K562 (cell line): ENCODE measurements around the gene PAX5. TPM values are rescaled to one million over a fixed set of nuclear protein-coding genes. Genes with fewer than 3 reads are reported as not detected.

ENCODE experiments used
- ATAC-seq: fragments of 200-7000 bp; cut with Tn5 transposase; 3 replicates; pipeline ENCODE4 v1.9.1; 2020; ENCODE audit warnings: moderate library complexity
- BruUV-seq: library from RNA; stranded (reverse); fragments of 400-500 nt; replicated peaks from 2 replicates; lab custom pipeline; 2021; lab: Mats Ljungman, UMichigan
- CTCF ChIA-PET: fragments of 300-600 bp; formaldehyde crosslinking; extraction: SDS; loops from one replicate; lab custom pipeline; 2021; ENCODE audit warnings: low intra/inter-chr PET ratio; lab: Yijun Ruan, JAX
- POLR2A ChIA-PET: fragments of 300-600, 350-650 bp; sonication (Branson Sonifier 250); formaldehyde crosslinking; extraction: SDS; loops from one replicate; lab custom pipeline; 2021; ENCODE audit warnings: antibody characterized with exemption, inconsistent platforms; lab: Yijun Ruan, JAX
- DNase-seq, 4 experiments: peaks; one replicate each; pipeline versions ENCODE4 v3.0.0 to v3.0.0-alpha.2; 2011 to 2018; ENCODE audit warnings: low spot score in 3 of 4, mixed read lengths in 3 of 4; ENCODE audit errors: extremely low read depth in 1 of 4
- FAIRE-seq: peaks from 2 replicates; lab custom pipeline; 2011; peaks lifted over from hg19 to GRCh38; lab: Jason Lieb, UNC
- H2AFZ ChIP-seq: 2 replicates; pipeline ENCODE4 v1.6.0; 2011; ENCODE audit warnings: low read depth, low read length, control low read depth, inconsistent platforms
- H3K27ac ChIP-seq: fragments of 200-600 bp; 3 replicates; pipeline ENCODE4 v1.8.0; 2011; ENCODE audit warnings: low read depth, mild to moderate bottlenecking, control low read depth, inconsistent platforms, low read length, moderate library complexity, mixed read lengths; ENCODE audit errors: extremely low read depth
- H3K27me3 ChIP-seq, 2 experiments: fragments of 300-600 bp in 1 of 2; 2 replicates in 1 of 2; 3 replicates in 1 of 2; pipeline versions ENCODE4 v1.6.0 to v1.8.0; 2011; ENCODE audit warnings: inconsistent platforms in 2 of 2, low read length in 2 of 2, mild to moderate bottlenecking in 1 of 2, mixed read lengths in 1 of 2, moderate library complexity in 1 of 2; ENCODE audit not compliant: control insufficient read depth in 2 of 2, insufficient read depth in 2 of 2
- H3K36me3 ChIP-seq: fragments of 300-600 bp; 3 replicates; pipeline ENCODE4 v1.8.0; 2011; ENCODE audit warnings: mild to moderate bottlenecking, low read length, inconsistent platforms; ENCODE audit not compliant: control insufficient read depth, insufficient read depth
- H3K4me1 ChIP-seq, 2 experiments: fragments of 200-600 bp in 1 of 2; replicated peaks in 1 of 2; 2 replicates in 1 of 2; 3 replicates in 1 of 2; pipeline versions ENCODE4 v1.5.1 to v1.8.0; 2011; ENCODE audit warnings: inconsistent platforms in 2 of 2, low read length in 2 of 2, mild to moderate bottlenecking in 1 of 2, mixed read lengths in 1 of 2, moderate library complexity in 1 of 2; ENCODE audit not compliant: control insufficient read depth in 2 of 2, insufficient read depth in 2 of 2
- H3K4me2 ChIP-seq: 2 replicates; pipeline ENCODE4 v1.6.1; 2011; ENCODE audit warnings: low read length, control low read depth, inconsistent platforms, mixed read lengths; ENCODE audit not compliant: insufficient read depth
- H3K4me3 ChIP-seq: fragments of 200-600 bp; sonication (generic), shearing (Covaris generic); 2 replicates; pipeline ENCODE4 v1.5.1; 2016; ENCODE audit warnings: control low read depth, inconsistent platforms
- H3K79me2 ChIP-seq: fragments of 200-600 bp; 3 replicates; pipeline ENCODE4 v1.8.0; 2011; ENCODE audit warnings: low read length, inconsistent platforms; ENCODE audit not compliant: control insufficient read depth, insufficient read depth
- H3K9ac ChIP-seq, 2 experiments: 2 replicates each; pipeline versions ENCODE4 v1.6.0 to v1.6.1; 2011; ENCODE audit warnings: low read depth in 2 of 2, low read length in 2 of 2, control low read depth in 1 of 2, inconsistent platforms in 1 of 2, mild to moderate bottlenecking in 1 of 2, mixed read lengths in 1 of 2; ENCODE audit not compliant: insufficient read depth in 1 of 2
- H3K9me1 ChIP-seq: one replicate; pipeline ENCODE4 v1.6.0; 2011; ENCODE audit warnings: inconsistent platforms, mild to moderate bottlenecking, low read length, moderate library complexity; ENCODE audit not compliant: control insufficient read depth, insufficient read depth
- H3K9me3 ChIP-seq: replicated peaks from 2 replicates; pipeline ENCODE4 v1.5.1; 2011; ENCODE audit warnings: low read depth, low read length, inconsistent platforms; ENCODE audit not compliant: control insufficient read depth, insufficient read depth
- H4K20me1 ChIP-seq: replicated peaks from 2 replicates; pipeline ENCODE4 v1.6.1; 2011; ENCODE audit warnings: low read length, inconsistent platforms, mixed read lengths; ENCODE audit not compliant: control insufficient read depth, insufficient read depth
- FOSL1 ChIP-seq: fragments of 200-800 bp; sonication (Bioruptor generic); conservative IDR thresholded peaks from 2 replicates; pipeline ENCODE4 v1.6.1; 2016; ENCODE audit warnings: missing genetic modification characterization, missing compliant biosample characterization
- FOXK2 ChIP-seq, 2 experiments: fragments of 450-650 bp; IDR thresholded peaks in 1 of 2; conservative IDR thresholded peaks in 1 of 2; 2 replicates each; pipeline ENCODE4 v1.6.1; 2016; ENCODE audit warnings: low read depth in 2 of 2, mild to moderate bottlenecking in 1 of 2
- HEY1 ChIP-seq: fragments of 250-450 bp; sonication (Bioruptor Pico); IDR thresholded peaks from 2 replicates; pipeline ENCODE4 v1.5.0; 2020; ENCODE audit warnings: mild to moderate bottlenecking, moderate library complexity, borderline replicate concordance
- HMG20A ChIP-seq: fragments of 450-650 bp; formaldehyde crosslinking; conservative IDR thresholded peaks from 2 replicates; pipeline ENCODE4 v1.4.0; 2020; ENCODE audit warnings: mild to moderate bottlenecking, mixed read lengths
- MYC ChIP-seq, 2 experiments: fragments of 250-450 bp in 1 of 2; sonication (Bioruptor Pico) in 1 of 2; IDR thresholded peaks; 2 replicates each; pipeline versions ENCODE4 v1.5.1 to v1.6.1; 2012 to 2021; ENCODE audit warnings: low read depth in 2 of 2, borderline replicate concordance in 1 of 2, improper control_type of control experiment in 1 of 2, low read length in 1 of 2, mild to moderate bottlenecking in 1 of 2, moderate library complexity in 1 of 2
- NCOA1 ChIP-seq: fragments of 450-650 bp; IDR thresholded peaks from 2 replicates; pipeline ENCODE4 v1.6.1; 2016; ENCODE audit warnings: low read depth
- NFATC3 ChIP-seq: fragments of 450-650 bp; IDR thresholded peaks from 2 replicates; pipeline ENCODE4 v1.6.1; 2017; ENCODE audit warnings: mild to moderate bottlenecking
- NFIX ChIP-seq: fragments of 250-450 bp; sonication (Bioruptor Pico); IDR thresholded peaks from 2 replicates; pipeline ENCODE4 v1.4.0; 2020; ENCODE audit warnings: low read depth, mild to moderate bottlenecking, moderate library complexity
- POLR2H ChIP-seq: IDR thresholded peaks from 2 replicates; pipeline ENCODE4 v1.6.1; 2016; ENCODE audit warnings: missing genetic modification characterization, low read depth, mild to moderate bottlenecking, control low read depth, missing compliant biosample characterization, moderate library complexity
- PPARD ChIP-seq: fragments of 250-450 bp; sonication (Bioruptor Pico); IDR thresholded peaks from 2 replicates; pipeline ENCODE4 v1.8.0; 2022; ENCODE audit warnings: inconsistent platforms, mild to moderate bottlenecking, moderate library complexity
- RFX1 ChIP-seq: fragments of 450-650 bp; IDR thresholded peaks from 2 replicates; pipeline ENCODE4 v1.6.1; 2016; ENCODE audit warnings: mild to moderate bottlenecking, moderate library complexity
- SMARCA4 ChIP-seq: fragments of 450-650 bp; IDR thresholded peaks from 2 replicates; pipeline ENCODE4 v1.6.1; 2016
- SMARCC2 ChIP-seq: fragments of 450-650 bp; IDR thresholded peaks from 2 replicates; pipeline ENCODE4 v1.6.1; 2017; ENCODE audit warnings: antibody characterized with exemption, moderate library complexity, mild to moderate bottlenecking, low read depth
- TRIM25 ChIP-seq: fragments of 450-650 bp; IDR thresholded peaks from 2 replicates; pipeline ENCODE4 v1.7.0; 2016; ENCODE audit warnings: borderline replicate concordance
- ZNF165 ChIP-seq: fragments of 250-450 bp; sonication (Bioruptor Pico); IDR thresholded peaks from 2 replicates; pipeline ENCODE4 v1.4.0; 2020; ENCODE audit warnings: borderline replicate concordance
- ZNF444 ChIP-seq: fragments of 250-450 bp; sonication (Bioruptor Pico); IDR thresholded peaks from 2 replicates; pipeline ENCODE4 v1.4.0; 2020; ENCODE audit warnings: mild to moderate bottlenecking, moderate library complexity
- ZNF778 ChIP-seq: fragments of 450-650 bp; formaldehyde crosslinking; IDR thresholded peaks from 2 replicates; pipeline ENCODE4 v1.4.0; 2020; ENCODE audit warnings: mild to moderate bottlenecking, moderate library complexity
- WGBS: fragments of 100-300 bp; shearing (Covaris generic); methylation state at CpG from one replicate; pipeline ENCODE4 v1.1.6; 2016; ENCODE audit warnings: low coverage, mixed read lengths; ENCODE audit not compliant: insufficient coverage; ENCODE audit errors: missing lambda C conversion rate; 5-methylcytosine and 5-hydroxymethylcytosine counted together
- in situ Hi-C: fragments of 300-500 bp; cut with MboI; formaldehyde crosslinking; loops from 4 replicates; pipeline ENCODE4 v1.15.0; 2018; ENCODE audit warnings: inconsistent platforms, mixed read lengths
- intact Hi-C: fragments of 100-400 bp; cut with micrococcal nuclease; formaldehyde crosslinking; loops from 2 replicates; pipeline ENCODE4 v1.14.2; 2022
- polyA plus RNA-seq, 8 experiments: library from polyadenylated mRNA; depleted of rRNA in 4 of 8; stranded (reverse) in 5 of 8; unstranded in 3 of 8; fragments of >200 nt; fragmentation: Nextera tagmentation in 2 of 8; fragmentation: Illumina TruSeq in 1 of 8; extraction: Ambion mirVana in 2 of 8; extraction: Trizol in 1 of 8; gene quantifications; 2 replicates each; pipeline versions ENCODE4 v1.2.1 to v1.2.3, GENCODE V29; 2011 to 2014; ENCODE audit warnings: inconsistent platforms in 1 of 8, missing spikeins in 1 of 8
- total RNA-seq, 7 experiments: library from RNA; depleted of rRNA in 6 of 7; stranded (reverse); fragments of >200 nt in 6 of 7; fragmentation: Illumina TruSeq in 2 of 7; extraction: Trizol in 2 of 7; gene quantifications; 2 replicates each; pipeline versions ENCODE4 v1.2.1 to v1.2.3, GENCODE V29; 2011 to 2021; ENCODE audit warnings: low replicate concordance in 1 of 7

Gene PAX5
- total and polyA plus RNA-seq, 9 of the 15 experiments (the other 6 are each of a cell fraction or from before 2014, with no cell fraction given), result 0.03 to 0.09 TPM; not detected in 7

GRCh38 chr9:36894695-36895310 is 139.3 kb downstream of the PAX5 start (continued):
- TF ChIP-seq HEY1 (CRISPR knock-in tag), result no peak
- TF ChIP-seq ZNF778 (CRISPR knock-in tag), result no peak
- TF ChIP-seq, all 486 proteins: peak for 0

- no peak overlapping the region for H2AFZ ChIP-seq
- H3K9me3 ChIP-seq, result no peaks in the 10 kb centered on the region
- peaks cover 7 to 69% of the 10 kb centered on the region in 2 experiments for H3K27me3 ChIP-seq
- H3K4me3 ChIP-seq, result no peak overlapping the region
- no peaks in the 10 kb centered on the region for H3K79me2 ChIP-seq
- DNase-seq (no peak), FAIRE-seq (no peak), ATAC-seq (no peak)
- intact Hi-C loops, result no loop called here
- CTCF ChIA-PET, result no interaction called here
- WGBS, result 4% methylated on average over 8 of the region's 8 CpGs
- H3K4me1 ChIP-seq, result no peaks in the 10 kb centered on the region
- H3K9ac ChIP-seq, result no peak overlapping the region
- H3K27ac ChIP-seq, result no peak overlapping the region
- H3K9me1 ChIP-seq, result no peaks in the 10 kb centered on the region
- no TSS peak for BruUV-seq
- POLR2A ChIA-PET, result no interaction called here
- in situ Hi-C loops, result no loop called here
- no peaks in the 10 kb centered on the region for H3K36me3 ChIP-seq
- H4K20me1 ChIP-seq, result peaks cover 3% of the 10 kb centered on the region; the same call in 1 of the 2 replicates
- H3K4me2 ChIP-seq, result no peak overlapping the region
- no peak for TF ChIP-seq NCOA1
- no peak for TF ChIP-seq FOSL1
- no peak for TF ChIP-seq POLR2H
- no peak for TF ChIP-seq ZNF165 (CRISPR knock-in tag)
- TF ChIP-seq HMG20A (CRISPR knock-in tag), result no peak
- TF ChIP-seq SMARCC2, result no peak
- TF ChIP-seq FOXK2 (conservative IDR thresholded peaks at IDR 0.05 in 1 of 2, IDR thresholded peaks at IDR 0.05 in 1 of 2; ENCODE audit: low read depth in 2 of 2), result no peak
- TF ChIP-seq MYC (IDR thresholded peaks at IDR 0.05; ENCODE audit: low read depth, low read length), result no peak
- no peak for TF ChIP-seq MYC (CRISPR knock-in tag; IDR thresholded peaks at IDR 0.05; ENCODE audit: borderline replicate concordance, low read depth)
- TF ChIP-seq RFX1, result no peak
- TF ChIP-seq SMARCA4, result no peak
- no peak for TF ChIP-seq NFATC3
- no peak for TF ChIP-seq ZNF444
- TF ChIP-seq PPARD, result no peak
- TF ChIP-seq TRIM25, result no peak
- TF ChIP-seq NFIX (CRISPR knock-in tag), result no peak
Observed at GRCh38 chr9:36893911-36894310, 140.2 kb downstream of the PAX5 start.
